Measurements from ENCODE around the gene PIP5K1B. TPM values are rescaled to one million over a fixed set of nuclear protein-coding genes. Genes with fewer than 3 reads are reported as not detected.
A peak's percentile ranks its signal among the peaks of the same experiment; 100 is the strongest.

Gene PIP5K1B, protein sequence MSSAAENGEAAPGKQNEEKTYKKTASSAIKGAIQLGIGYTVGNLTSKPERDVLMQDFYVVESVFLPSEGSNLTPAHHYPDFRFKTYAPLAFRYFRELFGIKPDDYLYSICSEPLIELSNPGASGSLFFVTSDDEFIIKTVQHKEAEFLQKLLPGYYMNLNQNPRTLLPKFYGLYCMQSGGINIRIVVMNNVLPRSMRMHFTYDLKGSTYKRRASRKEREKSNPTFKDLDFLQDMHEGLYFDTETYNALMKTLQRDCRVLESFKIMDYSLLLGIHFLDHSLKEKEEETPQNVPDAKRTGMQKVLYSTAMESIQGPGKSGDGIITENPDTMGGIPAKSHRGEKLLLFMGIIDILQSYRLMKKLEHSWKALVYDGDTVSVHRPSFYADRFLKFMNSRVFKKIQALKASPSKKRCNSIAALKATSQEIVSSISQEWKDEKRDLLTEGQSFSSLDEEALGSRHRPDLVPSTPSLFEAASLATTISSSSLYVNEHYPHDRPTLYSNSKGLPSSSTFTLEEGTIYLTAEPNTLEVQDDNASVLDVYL
- 2.8 and 3.2 TPM in 2 replicates for total RNA-seq (2014; rRNA removed; shearing (Covaris generic))
- polyA plus RNA-seq (2016; fragmentation: Nextera tagmentation; extraction: Ambion mirVana), result 1.3 and 2.1 TPM in 2 replicates
- long read RNA-seq, partial matches to known transcripts, result 0 of 1 reads
- long read RNA-seq, other reads (novel, unspliced or antisense), result 1 of 1 reads

DNA sequence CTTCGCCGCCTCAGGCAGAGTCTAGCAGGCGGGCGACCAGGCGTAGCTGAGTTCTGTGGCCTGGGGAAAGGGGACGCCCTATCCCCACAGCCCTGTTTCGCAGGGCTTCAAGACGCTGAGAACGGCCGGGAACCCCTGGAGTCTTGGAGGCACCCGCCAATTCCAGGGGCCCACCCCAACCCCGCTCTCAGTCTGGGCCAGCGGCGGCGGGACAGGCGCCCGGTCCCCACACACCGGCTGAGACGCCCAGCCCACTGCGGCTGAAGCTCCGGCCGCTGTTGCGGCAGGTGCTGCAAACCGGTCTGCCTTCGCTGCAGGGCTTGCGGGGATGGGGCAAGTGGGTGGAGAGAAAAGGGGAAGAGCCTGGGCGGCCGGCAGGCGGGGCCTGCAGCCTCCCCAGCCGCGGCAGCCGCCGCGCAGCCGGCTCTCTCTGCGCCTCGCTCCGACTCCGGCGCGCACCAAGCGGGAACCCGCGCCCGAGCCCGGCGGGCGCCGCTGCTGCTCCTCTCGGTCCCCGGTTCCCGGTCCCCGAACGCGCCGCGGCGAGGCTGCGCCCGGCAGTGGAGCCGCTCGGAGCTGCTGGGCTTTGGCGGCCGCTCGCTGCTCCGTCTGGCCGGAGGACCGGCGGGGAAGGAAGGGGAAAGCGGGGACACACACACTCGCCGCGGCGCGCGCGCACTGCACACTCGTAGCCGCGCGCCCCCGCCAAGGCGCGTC, at the start of gene PIP5K1B:
Gene PIP5K1B (plus strand): TSS at position 427 of the 717 bp plus-strand sequence. CDS start 117,375 bp downstream, outside the sequence.
- Mint-ChIP-seq H3K9me3 (no peaks in the 10 kb centered on the region), H3K4me1 (peaks cover 30% of the 10 kb centered on the region), H3K4me3 (peak within 1 kb of the TSS; percentile 88), H3K27me3 (ENCODE audit: insufficient read depth, low read depth, poor library complexity) (peaks cover 20% of the 10 kb centered on the region), H3K27ac (no peak within 1 kb of the TSS), H3K36me3 (ENCODE audit: low read depth) (no peaks in the 10 kb centered on the region; the same call in 2 of the 3 replicates)
- Histone ChIP-seq H3F3A (replicated peaks; ENCODE audit: low read depth) (peaks cover 8% of the 10 kb centered on the region), H3K27ac (ENCODE audit: low read depth) (no peak within 1 kb of the TSS), H3K4me2 (peak within 1 kb of the TSS; percentile 99), H3K9me2 (ENCODE audit: insufficient read depth) (no peaks in the 10 kb centered on the region), H3K36me3 (ENCODE audit: insufficient read depth) (no peaks in the 10 kb centered on the region; the same call in 1 of the 2 replicates), H3K4me1 (ENCODE audit: insufficient read depth) (peaks cover 23% of the 10 kb centered on the region), H3K79me2 (replicated peaks; ENCODE audit: insufficient read depth) (peaks cover 5% of the 10 kb centered on the region; the same call in 1 of the 2 replicates), H3K4me3 (peak within 1 kb of the TSS; percentile 95), H4K20me1 (replicated peaks; ENCODE audit: insufficient read depth) (no peaks in the 10 kb centered on the region), H3K27me3 (ENCODE audit: insufficient read depth) (peaks cover 54% of the 10 kb centered on the region), H2AFZ (peak within 1 kb of the TSS; percentile 97)
- TF ChIP-seq POLR2AphosphoS5 (IDR thresholded peaks at IDR 0.05; ENCODE audit: low read depth), result 0 out of 2 replicates have a peak, but pooled peaks have one; percentile 34
- TF ChIP-seq ZNF331 (CRISPR knock-in tag; IDR thresholded peaks at IDR 0.05; ENCODE audit: low read depth), result no peak
- DNase-seq (ENCODE audit: low spot score), result peak; percentile 82
- peak; percentile 82 for ATAC-seq

DNA sequence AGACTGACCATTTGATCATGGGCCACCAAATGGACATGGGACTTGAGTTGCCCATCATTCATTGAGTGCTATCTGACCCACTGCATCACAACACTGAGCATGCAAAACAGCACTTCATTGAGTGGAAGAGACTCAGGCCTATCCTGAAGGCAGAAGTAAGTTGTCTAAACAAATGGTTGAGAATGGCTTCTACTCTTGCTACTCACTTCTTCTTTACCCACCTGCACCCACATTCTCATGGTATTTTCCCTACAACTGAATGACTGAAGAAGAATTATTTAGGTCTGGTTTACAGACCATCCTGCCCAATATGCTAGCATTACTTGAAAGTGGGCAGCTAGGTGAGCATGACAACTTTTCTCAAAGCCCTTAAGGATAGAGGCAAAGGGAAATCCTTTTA, 41.0 kb upstream of the PIP5K1B start:
- no peaks in the 10 kb centered on the region for H3K36me3 Mint-ChIP-seq (ENCODE audit: low read depth)
- H3K27me3 Mint-ChIP-seq (ENCODE audit: insufficient read depth, low read depth, poor library complexity), result peaks cover 6% of the 10 kb centered on the region
- TF ChIP-seq EZH2phosphoT487 (IDR thresholded peaks at IDR 0.05; ENCODE audit: unreplicated experiment) (no peak), ZNF331 (CRISPR knock-in tag; IDR thresholded peaks at IDR 0.05; ENCODE audit: low read depth) (no peak), ZNF114 (CRISPR knock-in tag; IDR thresholded peaks at IDR 0.05) (no peak), CREB1 (CRISPR knock-in tag; IDR thresholded peaks at IDR 0.05; ENCODE audit: low read depth) (no peak), JUNB (IDR thresholded peaks at IDR 0.05; ENCODE audit: unreplicated experiment) (no peak), NANOG (IDR thresholded peaks at IDR 0.05; ENCODE audit: borderline replicate concordance) (no peak), POLR2AphosphoS5 (IDR thresholded peaks at IDR 0.05; ENCODE audit: low read depth) (no peak), STAT1 (IDR thresholded peaks at IDR 0.05; ENCODE audit: unreplicated experiment) (no peak)
- TF ChIP-seq, protein P1, sequence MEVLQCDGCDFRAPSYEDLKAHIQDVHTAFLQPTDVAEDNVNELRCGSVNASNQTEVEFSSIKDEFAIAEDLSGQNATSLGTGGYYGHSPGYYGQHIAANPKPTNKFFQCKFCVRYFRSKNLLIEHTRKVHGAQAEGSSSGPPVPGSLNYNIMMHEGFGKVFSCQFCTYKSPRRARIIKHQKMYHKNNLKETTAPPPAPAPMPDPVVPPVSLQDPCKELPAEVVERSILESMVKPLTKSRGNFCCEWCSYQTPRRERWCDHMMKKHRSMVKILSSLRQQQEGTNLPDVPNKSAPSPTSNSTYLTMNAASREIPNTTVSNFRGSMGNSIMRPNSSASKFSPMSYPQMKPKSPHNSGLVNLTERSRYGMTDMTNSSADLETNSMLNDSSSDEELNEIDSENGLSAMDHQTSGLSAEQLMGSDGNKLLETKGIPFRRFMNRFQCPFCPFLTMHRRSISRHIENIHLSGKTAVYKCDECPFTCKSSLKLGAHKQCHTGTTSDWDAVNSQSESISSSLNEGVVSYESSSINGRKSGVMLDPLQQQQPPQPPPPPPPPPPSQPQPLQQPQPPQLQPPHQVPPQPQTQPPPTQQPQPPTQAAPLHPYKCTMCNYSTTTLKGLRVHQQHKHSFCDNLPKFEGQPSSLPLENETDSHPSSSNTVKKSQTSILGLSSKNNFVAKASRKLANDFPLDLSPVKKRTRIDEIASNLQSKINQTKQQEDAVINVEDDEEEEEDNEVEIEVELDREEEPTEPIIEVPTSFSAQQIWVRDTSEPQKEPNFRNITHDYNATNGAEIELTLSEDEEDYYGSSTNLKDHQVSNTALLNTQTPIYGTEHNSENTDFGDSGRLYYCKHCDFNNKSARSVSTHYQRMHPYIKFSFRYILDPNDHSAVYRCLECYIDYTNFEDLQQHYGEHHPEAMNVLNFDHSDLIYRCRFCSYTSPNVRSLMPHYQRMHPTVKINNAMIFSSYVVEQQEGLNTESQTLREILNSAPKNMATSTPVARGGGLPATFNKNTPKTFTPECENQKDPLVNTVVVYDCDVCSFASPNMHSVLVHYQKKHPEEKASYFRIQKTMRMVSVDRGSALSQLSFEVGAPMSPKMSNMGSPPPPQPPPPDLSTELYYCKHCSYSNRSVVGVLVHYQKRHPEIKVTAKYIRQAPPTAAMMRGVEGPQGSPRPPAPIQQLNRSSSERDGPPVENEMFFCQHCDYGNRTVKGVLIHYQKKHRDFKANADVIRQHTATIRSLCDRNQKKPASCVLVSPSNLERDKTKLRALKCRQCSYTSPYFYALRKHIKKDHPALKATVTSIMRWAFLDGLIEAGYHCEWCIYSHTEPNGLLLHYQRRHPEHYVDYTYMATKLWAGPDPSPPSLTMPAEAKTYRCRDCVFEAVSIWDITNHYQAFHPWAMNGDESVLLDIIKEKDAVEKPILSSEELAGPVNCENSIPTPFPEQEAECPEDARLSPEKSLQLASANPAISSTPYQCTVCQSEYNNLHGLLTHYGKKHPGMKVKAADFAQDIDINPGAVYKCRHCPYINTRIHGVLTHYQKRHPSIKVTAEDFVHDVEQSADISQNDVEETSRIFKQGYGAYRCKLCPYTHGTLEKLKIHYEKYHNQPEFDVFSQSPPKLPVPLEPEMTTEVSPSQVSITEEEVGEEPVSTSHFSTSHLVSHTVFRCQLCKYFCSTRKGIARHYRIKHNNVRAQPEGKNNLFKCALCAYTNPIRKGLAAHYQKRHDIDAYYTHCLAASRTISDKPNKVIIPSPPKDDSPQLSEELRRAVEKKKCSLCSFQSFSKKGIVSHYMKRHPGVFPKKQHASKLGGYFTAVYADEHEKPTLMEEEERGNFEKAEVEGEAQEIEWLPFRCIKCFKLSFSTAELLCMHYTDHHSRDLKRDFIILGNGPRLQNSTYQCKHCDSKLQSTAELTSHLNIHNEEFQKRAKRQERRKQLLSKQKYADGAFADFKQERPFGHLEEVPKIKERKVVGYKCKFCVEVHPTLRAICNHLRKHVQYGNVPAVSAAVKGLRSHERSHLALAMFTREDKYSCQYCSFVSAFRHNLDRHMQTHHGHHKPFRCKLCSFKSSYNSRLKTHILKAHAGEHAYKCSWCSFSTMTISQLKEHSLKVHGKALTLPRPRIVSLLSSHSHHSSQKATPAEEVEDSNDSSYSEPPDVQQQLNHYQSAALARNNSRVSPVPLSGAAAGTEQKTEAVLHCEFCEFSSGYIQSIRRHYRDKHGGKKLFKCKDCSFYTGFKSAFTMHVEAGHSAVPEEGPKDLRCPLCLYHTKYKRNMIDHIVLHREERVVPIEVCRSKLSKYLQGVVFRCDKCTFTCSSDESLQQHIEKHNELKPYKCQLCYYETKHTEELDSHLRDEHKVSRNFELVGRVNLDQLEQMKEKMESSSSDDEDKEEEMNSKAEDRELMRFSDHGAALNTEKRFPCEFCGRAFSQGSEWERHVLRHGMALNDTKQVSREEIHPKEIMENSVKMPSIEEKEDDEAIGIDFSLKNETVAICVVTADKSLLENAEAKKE (CRISPR knock-in tag; IDR thresholded peaks at IDR 0.05), result no peak
- TF ChIP-seq, protein P2, sequence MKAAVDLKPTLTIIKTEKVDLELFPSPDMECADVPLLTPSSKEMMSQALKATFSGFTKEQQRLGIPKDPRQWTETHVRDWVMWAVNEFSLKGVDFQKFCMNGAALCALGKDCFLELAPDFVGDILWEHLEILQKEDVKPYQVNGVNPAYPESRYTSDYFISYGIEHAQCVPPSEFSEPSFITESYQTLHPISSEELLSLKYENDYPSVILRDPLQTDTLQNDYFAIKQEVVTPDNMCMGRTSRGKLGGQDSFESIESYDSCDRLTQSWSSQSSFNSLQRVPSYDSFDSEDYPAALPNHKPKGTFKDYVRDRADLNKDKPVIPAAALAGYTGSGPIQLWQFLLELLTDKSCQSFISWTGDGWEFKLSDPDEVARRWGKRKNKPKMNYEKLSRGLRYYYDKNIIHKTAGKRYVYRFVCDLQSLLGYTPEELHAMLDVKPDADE (IDR thresholded peaks at IDR 0.05), result no peak

More for the DNA sequence above, 41.0 kb upstream of the PIP5K1B start:
- Mint-ChIP-seq H3K4me1 (peaks cover 17% of the 10 kb centered on the region), H3K4me3 (no peak overlapping the region), H3K27ac (no peak overlapping the region), H3K9me3 (no peaks in the 10 kb centered on the region)
- DNase-seq (ENCODE audit: low spot score) (no peak), ATAC-seq (no peak)
- Histone ChIP-seq H3K4me1 (ENCODE audit: insufficient read depth) (peaks cover 16% of the 10 kb centered on the region), H3F3A (replicated peaks; ENCODE audit: low read depth) (no peaks in the 10 kb centered on the region), H3K36me3 (ENCODE audit: insufficient read depth) (no peaks in the 10 kb centered on the region), H3K27me3 (ENCODE audit: insufficient read depth) (no peaks in the 10 kb centered on the region), H3K27ac (ENCODE audit: low read depth) (no peak overlapping the region), H3K79me2 (replicated peaks; ENCODE audit: insufficient read depth) (no peaks in the 10 kb centered on the region), H3K4me2 (no peak overlapping the region), H2AFZ (no peak overlapping the region), H3K4me3 (no peak overlapping the region), H3K9me2 (ENCODE audit: insufficient read depth) (peaks cover 9% of the 10 kb centered on the region; the same call in 1 of the 2 replicates), H4K20me1 (replicated peaks; ENCODE audit: insufficient read depth) (no peaks in the 10 kb centered on the region)

Data from GM23338 (cell line).